GM23338 (cell line): ENCODE measurements around the gene ADH1A. TPM values are rescaled to one million over a fixed set of nuclear protein-coding genes. Genes with fewer than 3 reads are reported as not detected.

ENCODE experiments used
- ATAC-seq: fragments of 200-7000 bp; cut with Tn5 transposase; 3 replicates; pipeline ENCODE4 v1.9.1; 2020
- DNase-seq: peaks from one replicate; pipeline ENCODE4 v3.0.0-alpha.2; 2015; ENCODE audit warnings: low spot score
- H2AFZ ChIP-seq: fragments of 200-600 bp; sonication (generic); 2 replicates; pipeline ENCODE4 v1.8.0; 2016; ENCODE audit warnings: antibody characterized with exemption, mild to moderate bottlenecking, moderate library complexity
- H3F3A ChIP-seq: fragments of 200-600 bp; sonication (generic); replicated peaks from 2 replicates; pipeline ENCODE4 v1.8.0; 2017; ENCODE audit warnings: antibody characterized with exemption, mixed run types, low read depth
- H3K27ac ChIP-seq: fragments of 200-600 bp; sonication (generic); 2 replicates; pipeline ENCODE4 v1.6.1; 2016; ENCODE audit warnings: low read depth
- H3K27me3 ChIP-seq: fragments of 200-600 bp; sonication (generic); 2 replicates; pipeline ENCODE4 v1.8.0; 2016; ENCODE audit warnings: mild to moderate bottlenecking, mixed run types, moderate library complexity; ENCODE audit not compliant: insufficient read depth
- H3K36me3 ChIP-seq: fragments of 200-600 bp; sonication (generic); 2 replicates; pipeline ENCODE4 v1.8.0; 2016; ENCODE audit warnings: mild to moderate bottlenecking; ENCODE audit not compliant: insufficient read depth
- H3K4me1 ChIP-seq: fragments of 200-600 bp; sonication (generic); 2 replicates; pipeline ENCODE4 v1.8.0; 2016; ENCODE audit warnings: mild to moderate bottlenecking, moderate library complexity; ENCODE audit not compliant: insufficient read depth
- H3K4me2 ChIP-seq: fragments of 200-600 bp; sonication (generic); 2 replicates; pipeline ENCODE4 v1.7.1; 2017; ENCODE audit warnings: mixed run types
- H3K4me3 ChIP-seq: fragments of 200-600 bp; sonication (generic); 2 replicates; pipeline ENCODE4 v1.6.1; 2016; ENCODE audit warnings: mixed run types
- H3K79me2 ChIP-seq: fragments of 200-600 bp; sonication (generic); replicated peaks from 2 replicates; pipeline ENCODE4 v1.8.0; 2017; ENCODE audit warnings: mild to moderate bottlenecking; ENCODE audit not compliant: insufficient read depth
- H3K9me2 ChIP-seq: fragments of 200-600 bp; sonication (generic); 2 replicates; pipeline ENCODE4 v1.8.0; 2017; ENCODE audit not compliant: insufficient read depth
- H4K20me1 ChIP-seq: fragments of 200-600 bp; sonication (generic); replicated peaks from 2 replicates; pipeline ENCODE4 v1.8.0; 2017; ENCODE audit warnings: mild to moderate bottlenecking; ENCODE audit not compliant: insufficient read depth
- H3K27ac Mint-ChIP-seq: 2 replicates; pipeline ENCODE4 v1.8.0; 2020; ENCODE audit warnings: inconsistent platforms, mild to moderate bottlenecking, moderate library complexity, mixed read lengths
- H3K27me3 Mint-ChIP-seq: 3 replicates; pipeline ENCODE4 v1.8.0; 2022; ENCODE audit warnings: low read depth, mild to moderate bottlenecking, moderate library complexity, mixed read lengths, inconsistent platforms; ENCODE audit not compliant: insufficient read depth, poor library complexity
- H3K36me3 Mint-ChIP-seq: 3 replicates; pipeline ENCODE4 v1.8.0; 2021; ENCODE audit warnings: low read depth, mild to moderate bottlenecking, inconsistent platforms, moderate library complexity, mixed read lengths
- H3K4me1 Mint-ChIP-seq: 3 replicates; pipeline ENCODE4 v1.8.0; 2020; ENCODE audit warnings: mild to moderate bottlenecking, inconsistent platforms, mixed read lengths
- H3K4me3 Mint-ChIP-seq: 3 replicates; pipeline ENCODE4 v1.8.0; 2021; ENCODE audit warnings: moderate library complexity, mild to moderate bottlenecking, inconsistent platforms, mixed read lengths
- H3K9me3 Mint-ChIP-seq: 3 replicates; pipeline ENCODE4 v1.8.0; 2020; ENCODE audit warnings: moderate library complexity, mild to moderate bottlenecking, inconsistent platforms, mixed read lengths
- CREB1 ChIP-seq: fragments of 250-450 bp; sonication (Bioruptor Pico); IDR thresholded peaks from 2 replicates; pipeline ENCODE4 v1.5.0; 2020; ENCODE audit warnings: low read depth, mild to moderate bottlenecking, moderate library complexity
- ETS1 ChIP-seq: IDR thresholded peaks from 2 replicates; pipeline ENCODE4 v1.6.1; 2016; ENCODE audit warnings: antibody characterized with exemption
- EZH2 ChIP-seq: fragments of 200-600 bp; sonication (generic); IDR thresholded peaks from one replicate; pipeline ENCODE4 v1.8.0; 2017; ENCODE audit warnings: antibody characterized with exemption, mild to moderate bottlenecking, low read depth; ENCODE audit not compliant: unreplicated experiment
- EZH2phosphoT487 ChIP-seq: fragments of 200-600 bp; sonication (generic); IDR thresholded peaks from one replicate; pipeline ENCODE4 v1.8.1; 2018; ENCODE audit warnings: antibody characterized with exemption; ENCODE audit not compliant: unreplicated experiment
- JUNB ChIP-seq: IDR thresholded peaks from one replicate; pipeline ENCODE4 v1.6.1; 2016; ENCODE audit warnings: antibody characterized with exemption; ENCODE audit not compliant: unreplicated experiment
- NANOG ChIP-seq: IDR thresholded peaks from 2 replicates; pipeline ENCODE4 v1.6.1; 2016; ENCODE audit warnings: antibody characterized with exemption, borderline replicate concordance
- POLR2AphosphoS5 ChIP-seq: IDR thresholded peaks from 2 replicates; pipeline ENCODE4 v1.6.1; 2016; ENCODE audit warnings: antibody characterized with exemption, low read depth
- STAT1 ChIP-seq: IDR thresholded peaks from one replicate; pipeline ENCODE4 v1.6.1; 2016; ENCODE audit warnings: antibody characterized with exemption; ENCODE audit not compliant: unreplicated experiment
- ZNF114 ChIP-seq: fragments of 250-450 bp; sonication (Bioruptor Pico); IDR thresholded peaks from 2 replicates; pipeline ENCODE4 v1.5.0; 2020; ENCODE audit warnings: mild to moderate bottlenecking, moderate library complexity
- polyA plus RNA-seq: library from polyadenylated mRNA; unstranded; fragments of >200 nt; fragmentation: Nextera tagmentation; extraction: Ambion mirVana; gene quantifications from 2 replicates; pipeline ENCODE4 v1.2.1, GENCODE V29; 2016
- total RNA-seq: library from RNA; depleted of rRNA; stranded (reverse); fragments of >200 nt; shearing (Covaris generic); gene quantifications from 2 replicates; pipeline ENCODE4 v1.2.3, GENCODE V29; 2014
- TF ChIP-seq, protein P1 (sequence below): IDR thresholded peaks from one replicate; pipeline ENCODE4 v1.6.1; 2018; ENCODE audit warnings: antibody characterized with exemption; ENCODE audit not compliant: unreplicated experiment
- TF ChIP-seq, protein P2 (sequence below), 2 experiments: fragments of 200-600 bp in 1 of 2; sonication (generic) in 1 of 2; conservative IDR thresholded peaks; 2 replicates each; pipeline versions ENCODE4 v1.5.1 to v1.6.1; 2016 to 2017; ENCODE audit warnings: antibody characterized with exemption in 2 of 2, low read depth in 2 of 2, mild to moderate bottlenecking in 2 of 2, moderate library complexity in 1 of 2
- TF ChIP-seq, protein P3 (sequence below): fragments of 250-450 bp; sonication (Bioruptor Pico); IDR thresholded peaks from 2 replicates; pipeline ENCODE4 v1.5.0; 2020; ENCODE audit warnings: mild to moderate bottlenecking, moderate library complexity

ADH1A gene
- total and polyA plus RNA-seq, 2 experiments from 2014 or later: not detected

DNA sequence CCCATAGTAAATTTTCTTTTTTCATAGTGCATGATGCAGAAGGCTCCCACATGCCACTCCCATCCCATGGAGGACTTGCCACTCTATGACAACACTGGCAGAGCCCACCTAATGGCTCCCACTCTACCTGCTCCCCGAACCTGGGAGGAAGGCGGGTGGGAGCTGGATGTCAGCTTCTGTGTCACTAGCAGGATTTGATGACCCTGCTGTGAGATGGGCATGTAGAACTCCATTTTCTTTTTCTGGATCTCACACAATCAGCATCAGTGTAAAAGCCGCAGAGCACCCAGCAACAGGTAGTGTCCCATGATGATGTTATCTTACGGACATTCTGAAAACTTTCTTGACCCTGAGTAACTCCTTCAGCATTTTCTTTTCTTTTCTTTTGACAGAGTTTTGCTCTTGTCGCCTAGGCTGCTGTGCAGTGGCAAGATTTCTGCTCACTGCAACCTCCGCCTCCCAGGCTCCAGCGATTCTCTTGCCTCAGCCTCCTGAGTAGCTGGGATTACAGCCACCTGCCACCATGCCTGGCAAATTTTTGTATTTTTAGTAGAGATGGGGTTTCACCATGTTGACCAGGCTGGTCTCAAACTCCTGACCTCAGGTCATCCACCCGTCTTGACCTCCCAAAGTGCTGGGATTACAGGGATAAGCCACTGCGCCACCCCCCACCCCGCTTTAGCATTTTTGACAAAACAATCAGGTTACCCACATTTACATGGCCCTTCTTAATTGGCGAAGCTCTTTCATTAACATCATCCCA, 15.0 kb upstream of the ADH1A start:
- H3K79me2 ChIP-seq: no peaks in the 10 kb centered on the region
- Mint-ChIP-seq H3K9me3 (peaks cover 5% of the 10 kb centered on the region; the same call in 1 of the 3 replicates), H3K27me3 (no peaks in the 10 kb centered on the region), H3K36me3 (no peaks in the 10 kb centered on the region), H3K4me1 (peaks cover 13% of the 10 kb centered on the region), H3K27ac (no peak overlapping the region; the same call in 1 of the 2 replicates), H3K4me3 (no peak overlapping the region)
- no peaks in the 10 kb centered on the region for H3K27me3 ChIP-seq
- ATAC-seq: no peak
- no peak for TF ChIP-seq EZH2
- TF ChIP-seq STAT1: no peak
- TF ChIP-seq POLR2AphosphoS5: no peak
- no peak for TF ChIP-seq EZH2phosphoT487
- TF ChIP-seq, protein P1, sequence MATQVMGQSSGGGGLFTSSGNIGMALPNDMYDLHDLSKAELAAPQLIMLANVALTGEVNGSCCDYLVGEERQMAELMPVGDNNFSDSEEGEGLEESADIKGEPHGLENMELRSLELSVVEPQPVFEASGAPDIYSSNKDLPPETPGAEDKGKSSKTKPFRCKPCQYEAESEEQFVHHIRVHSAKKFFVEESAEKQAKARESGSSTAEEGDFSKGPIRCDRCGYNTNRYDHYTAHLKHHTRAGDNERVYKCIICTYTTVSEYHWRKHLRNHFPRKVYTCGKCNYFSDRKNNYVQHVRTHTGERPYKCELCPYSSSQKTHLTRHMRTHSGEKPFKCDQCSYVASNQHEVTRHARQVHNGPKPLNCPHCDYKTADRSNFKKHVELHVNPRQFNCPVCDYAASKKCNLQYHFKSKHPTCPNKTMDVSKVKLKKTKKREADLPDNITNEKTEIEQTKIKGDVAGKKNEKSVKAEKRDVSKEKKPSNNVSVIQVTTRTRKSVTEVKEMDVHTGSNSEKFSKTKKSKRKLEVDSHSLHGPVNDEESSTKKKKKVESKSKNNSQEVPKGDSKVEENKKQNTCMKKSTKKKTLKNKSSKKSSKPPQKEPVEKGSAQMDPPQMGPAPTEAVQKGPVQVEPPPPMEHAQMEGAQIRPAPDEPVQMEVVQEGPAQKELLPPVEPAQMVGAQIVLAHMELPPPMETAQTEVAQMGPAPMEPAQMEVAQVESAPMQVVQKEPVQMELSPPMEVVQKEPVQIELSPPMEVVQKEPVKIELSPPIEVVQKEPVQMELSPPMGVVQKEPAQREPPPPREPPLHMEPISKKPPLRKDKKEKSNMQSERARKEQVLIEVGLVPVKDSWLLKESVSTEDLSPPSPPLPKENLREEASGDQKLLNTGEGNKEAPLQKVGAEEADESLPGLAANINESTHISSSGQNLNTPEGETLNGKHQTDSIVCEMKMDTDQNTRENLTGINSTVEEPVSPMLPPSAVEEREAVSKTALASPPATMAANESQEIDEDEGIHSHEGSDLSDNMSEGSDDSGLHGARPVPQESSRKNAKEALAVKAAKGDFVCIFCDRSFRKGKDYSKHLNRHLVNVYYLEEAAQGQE: no peak
- TF ChIP-seq NANOG: no peak
- no peak for TF ChIP-seq ETS1
- TF ChIP-seq JUNB: no peak
- TF ChIP-seq CREB1: no peak
- TF ChIP-seq ZNF114: no peak
- TF ChIP-seq, protein P2, sequence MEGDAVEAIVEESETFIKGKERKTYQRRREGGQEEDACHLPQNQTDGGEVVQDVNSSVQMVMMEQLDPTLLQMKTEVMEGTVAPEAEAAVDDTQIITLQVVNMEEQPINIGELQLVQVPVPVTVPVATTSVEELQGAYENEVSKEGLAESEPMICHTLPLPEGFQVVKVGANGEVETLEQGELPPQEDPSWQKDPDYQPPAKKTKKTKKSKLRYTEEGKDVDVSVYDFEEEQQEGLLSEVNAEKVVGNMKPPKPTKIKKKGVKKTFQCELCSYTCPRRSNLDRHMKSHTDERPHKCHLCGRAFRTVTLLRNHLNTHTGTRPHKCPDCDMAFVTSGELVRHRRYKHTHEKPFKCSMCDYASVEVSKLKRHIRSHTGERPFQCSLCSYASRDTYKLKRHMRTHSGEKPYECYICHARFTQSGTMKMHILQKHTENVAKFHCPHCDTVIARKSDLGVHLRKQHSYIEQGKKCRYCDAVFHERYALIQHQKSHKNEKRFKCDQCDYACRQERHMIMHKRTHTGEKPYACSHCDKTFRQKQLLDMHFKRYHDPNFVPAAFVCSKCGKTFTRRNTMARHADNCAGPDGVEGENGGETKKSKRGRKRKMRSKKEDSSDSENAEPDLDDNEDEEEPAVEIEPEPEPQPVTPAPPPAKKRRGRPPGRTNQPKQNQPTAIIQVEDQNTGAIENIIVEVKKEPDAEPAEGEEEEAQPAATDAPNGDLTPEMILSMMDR (conservative IDR thresholded peaks at IDR 0.05; ENCODE audit: low read depth in 2 of 2): no peak
- TF ChIP-seq, protein P3, sequence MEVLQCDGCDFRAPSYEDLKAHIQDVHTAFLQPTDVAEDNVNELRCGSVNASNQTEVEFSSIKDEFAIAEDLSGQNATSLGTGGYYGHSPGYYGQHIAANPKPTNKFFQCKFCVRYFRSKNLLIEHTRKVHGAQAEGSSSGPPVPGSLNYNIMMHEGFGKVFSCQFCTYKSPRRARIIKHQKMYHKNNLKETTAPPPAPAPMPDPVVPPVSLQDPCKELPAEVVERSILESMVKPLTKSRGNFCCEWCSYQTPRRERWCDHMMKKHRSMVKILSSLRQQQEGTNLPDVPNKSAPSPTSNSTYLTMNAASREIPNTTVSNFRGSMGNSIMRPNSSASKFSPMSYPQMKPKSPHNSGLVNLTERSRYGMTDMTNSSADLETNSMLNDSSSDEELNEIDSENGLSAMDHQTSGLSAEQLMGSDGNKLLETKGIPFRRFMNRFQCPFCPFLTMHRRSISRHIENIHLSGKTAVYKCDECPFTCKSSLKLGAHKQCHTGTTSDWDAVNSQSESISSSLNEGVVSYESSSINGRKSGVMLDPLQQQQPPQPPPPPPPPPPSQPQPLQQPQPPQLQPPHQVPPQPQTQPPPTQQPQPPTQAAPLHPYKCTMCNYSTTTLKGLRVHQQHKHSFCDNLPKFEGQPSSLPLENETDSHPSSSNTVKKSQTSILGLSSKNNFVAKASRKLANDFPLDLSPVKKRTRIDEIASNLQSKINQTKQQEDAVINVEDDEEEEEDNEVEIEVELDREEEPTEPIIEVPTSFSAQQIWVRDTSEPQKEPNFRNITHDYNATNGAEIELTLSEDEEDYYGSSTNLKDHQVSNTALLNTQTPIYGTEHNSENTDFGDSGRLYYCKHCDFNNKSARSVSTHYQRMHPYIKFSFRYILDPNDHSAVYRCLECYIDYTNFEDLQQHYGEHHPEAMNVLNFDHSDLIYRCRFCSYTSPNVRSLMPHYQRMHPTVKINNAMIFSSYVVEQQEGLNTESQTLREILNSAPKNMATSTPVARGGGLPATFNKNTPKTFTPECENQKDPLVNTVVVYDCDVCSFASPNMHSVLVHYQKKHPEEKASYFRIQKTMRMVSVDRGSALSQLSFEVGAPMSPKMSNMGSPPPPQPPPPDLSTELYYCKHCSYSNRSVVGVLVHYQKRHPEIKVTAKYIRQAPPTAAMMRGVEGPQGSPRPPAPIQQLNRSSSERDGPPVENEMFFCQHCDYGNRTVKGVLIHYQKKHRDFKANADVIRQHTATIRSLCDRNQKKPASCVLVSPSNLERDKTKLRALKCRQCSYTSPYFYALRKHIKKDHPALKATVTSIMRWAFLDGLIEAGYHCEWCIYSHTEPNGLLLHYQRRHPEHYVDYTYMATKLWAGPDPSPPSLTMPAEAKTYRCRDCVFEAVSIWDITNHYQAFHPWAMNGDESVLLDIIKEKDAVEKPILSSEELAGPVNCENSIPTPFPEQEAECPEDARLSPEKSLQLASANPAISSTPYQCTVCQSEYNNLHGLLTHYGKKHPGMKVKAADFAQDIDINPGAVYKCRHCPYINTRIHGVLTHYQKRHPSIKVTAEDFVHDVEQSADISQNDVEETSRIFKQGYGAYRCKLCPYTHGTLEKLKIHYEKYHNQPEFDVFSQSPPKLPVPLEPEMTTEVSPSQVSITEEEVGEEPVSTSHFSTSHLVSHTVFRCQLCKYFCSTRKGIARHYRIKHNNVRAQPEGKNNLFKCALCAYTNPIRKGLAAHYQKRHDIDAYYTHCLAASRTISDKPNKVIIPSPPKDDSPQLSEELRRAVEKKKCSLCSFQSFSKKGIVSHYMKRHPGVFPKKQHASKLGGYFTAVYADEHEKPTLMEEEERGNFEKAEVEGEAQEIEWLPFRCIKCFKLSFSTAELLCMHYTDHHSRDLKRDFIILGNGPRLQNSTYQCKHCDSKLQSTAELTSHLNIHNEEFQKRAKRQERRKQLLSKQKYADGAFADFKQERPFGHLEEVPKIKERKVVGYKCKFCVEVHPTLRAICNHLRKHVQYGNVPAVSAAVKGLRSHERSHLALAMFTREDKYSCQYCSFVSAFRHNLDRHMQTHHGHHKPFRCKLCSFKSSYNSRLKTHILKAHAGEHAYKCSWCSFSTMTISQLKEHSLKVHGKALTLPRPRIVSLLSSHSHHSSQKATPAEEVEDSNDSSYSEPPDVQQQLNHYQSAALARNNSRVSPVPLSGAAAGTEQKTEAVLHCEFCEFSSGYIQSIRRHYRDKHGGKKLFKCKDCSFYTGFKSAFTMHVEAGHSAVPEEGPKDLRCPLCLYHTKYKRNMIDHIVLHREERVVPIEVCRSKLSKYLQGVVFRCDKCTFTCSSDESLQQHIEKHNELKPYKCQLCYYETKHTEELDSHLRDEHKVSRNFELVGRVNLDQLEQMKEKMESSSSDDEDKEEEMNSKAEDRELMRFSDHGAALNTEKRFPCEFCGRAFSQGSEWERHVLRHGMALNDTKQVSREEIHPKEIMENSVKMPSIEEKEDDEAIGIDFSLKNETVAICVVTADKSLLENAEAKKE (CRISPR knock-in tag): no peak
- H4K20me1 ChIP-seq: no peaks in the 10 kb centered on the region
- H3K36me3 ChIP-seq: no peaks in the 10 kb centered on the region
- H3K4me3 ChIP-seq: no peak overlapping the region
- no peak overlapping the region for H3K27ac ChIP-seq
- no peaks in the 10 kb centered on the region for H3K9me2 ChIP-seq
- DNase-seq: no peak
- H2AFZ ChIP-seq: no peak overlapping the region
- peaks cover 16% of the 10 kb centered on the region for H3K4me1 ChIP-seq
- H3F3A ChIP-seq: no peaks in the 10 kb centered on the region
- H3K4me2 ChIP-seq: no peak overlapping the region
